Cardiac fibroblast (primary cell): ENCODE data around the gene DDRGK1.
A peak's percentile ranks its signal among the peaks of the same experiment; 100 is the strongest.

Experiments
- DNase-seq, 2 donors: peaks; one replicate each; pipeline versions ENCODE4 v3.0.0 to v3.0.0-alpha.2; 2010; ENCODE audit warnings: low read depth in 2 of 2
- H3K4me3 ChIP-seq, 2 donors: replicated peaks in 1 of 2; 1 replicate in 1 of 2; 2 replicates in 1 of 2; pipeline ENCODE4 v1.5.1; 2011; ENCODE audit warnings: low read depth in 2 of 2, low read length in 2 of 2, mild to moderate bottlenecking in 2 of 2, moderate library complexity in 1 of 2
- CTCF ChIP-seq: IDR thresholded peaks from one replicate; pipeline ENCODE4 v1.5.1; 2011; ENCODE audit warnings: low read depth, mild to moderate bottlenecking, low read length, inconsistent platforms

The DDRGK1 gene

GRCh38 chr20:3204124-3204794 is at the start of gene DDRGK1:
DDRGK1 (minus strand) TSS chr20:3204682; CDS start chr20:3204627, 55 bp downstream.
- no peak for TF ChIP-seq CTCF
- DNase-seq, result peak; percentile 81 to 88
- peak within 1 kb of the TSS; percentile 73 to 93 for H3K4me3 ChIP-seq

GRCh38 chr20:3251806-3252205 is 47.3 kb upstream of the DDRGK1 start:
- H3K4me3 ChIP-seq, result no peak overlapping the region
- TF ChIP-seq CTCF, result no peak
- peak; percentile 42 to 44 for DNase-seq

GRCh38 chr20:3250091-3250504 is 45.6 kb upstream of the DDRGK1 start:
- TF ChIP-seq CTCF, result peak; percentile 32
- no peak overlapping the region for H3K4me3 ChIP-seq
- DNase-seq, result peak in 1 of 2 donors; percentile 24

- no peak for DNase-seq
- peak overlapping the region; percentile 21 to 30 for H3K4me3 ChIP-seq
- no peak for TF ChIP-seq CTCF
Observed at GRCh38 chr20:3248993-3249347, 44.5 kb upstream of the DDRGK1 start.

- peak; percentile 36 to 38 for DNase-seq
- peak overlapping the region; percentile 21 to 30 for H3K4me3 ChIP-seq
- TF ChIP-seq CTCF, result no peak
Observed at GRCh38 chr20:3248167-3248992, 43.9 kb upstream of the DDRGK1 start.

GRCh38 chr20:3247638-3248037 is 43.2 kb upstream of the DDRGK1 start:
- no peak for TF ChIP-seq CTCF
- H3K4me3 ChIP-seq, result no peak overlapping the region
- DNase-seq, result no peak
